H9 (cell line): ENCODE data around the gene OPTN. TPM values are rescaled to one million over a fixed set of nuclear protein-coding genes. Genes with fewer than 3 reads are reported as not detected.

Source experiments
- DNase-seq: peaks from one replicate; pipeline ENCODE4 v3.0.0-alpha.2; 2017
- H2AFZ ChIP-seq: one replicate; pipeline ENCODE4 v1.6.1; 2013; ENCODE audit warnings: mild to moderate bottlenecking, low read length, control low read depth, moderate library complexity
- H2AK5ac ChIP-seq: 2 replicates; pipeline ENCODE4 v1.6.1; 2013; ENCODE audit warnings: low read length, control low read depth, mixed read lengths; ENCODE audit not compliant: insufficient read length
- H2BK120ac ChIP-seq: one replicate; pipeline ENCODE4 v1.6.1; 2013; ENCODE audit warnings: low read depth, mild to moderate bottlenecking, low read length, control low read depth, inconsistent platforms; ENCODE audit not compliant: poor library complexity, severe bottlenecking
- H2BK12ac ChIP-seq: 2 replicates; pipeline ENCODE4 v1.6.1; 2013; ENCODE audit warnings: low read length, control low read depth, mixed read lengths, low read depth; ENCODE audit not compliant: insufficient read length
- H2BK15ac ChIP-seq: 2 replicates; pipeline ENCODE4 v1.6.1; 2013; ENCODE audit warnings: low read depth, low read length, control low read depth
- H2BK20ac ChIP-seq: one replicate; pipeline ENCODE4 v1.6.1; 2013; ENCODE audit warnings: low read depth, mild to moderate bottlenecking, low read length, control low read depth, inconsistent platforms; ENCODE audit not compliant: poor library complexity, severe bottlenecking
- H2BK5ac ChIP-seq: 2 replicates; pipeline ENCODE4 v1.6.1; 2013; ENCODE audit warnings: low read length, control low read depth, mixed read lengths; ENCODE audit not compliant: insufficient read length
- H3K14ac ChIP-seq: 2 replicates; pipeline ENCODE4 v1.6.1; 2013; ENCODE audit warnings: low read length, control low read depth; ENCODE audit not compliant: insufficient read depth
- H3K18ac ChIP-seq: 2 replicates; pipeline ENCODE4 v1.6.1; 2013; ENCODE audit warnings: low read depth, mild to moderate bottlenecking, mixed read lengths, low read length, control low read depth; ENCODE audit not compliant: insufficient read length
- H3K23ac ChIP-seq: 2 replicates; pipeline ENCODE4 v1.6.1; 2013; ENCODE audit warnings: low read length, control low read depth, mixed read lengths, low read depth; ENCODE audit not compliant: insufficient read length
- H3K23me2 ChIP-seq: 2 replicates; pipeline ENCODE4 v1.6.1; 2013; ENCODE audit warnings: low read depth, mild to moderate bottlenecking, mixed read lengths, low read length, control low read depth; ENCODE audit not compliant: insufficient read length, poor library complexity, severe bottlenecking
- H3K27ac ChIP-seq: 2 replicates; pipeline ENCODE4 v1.5.1; 2013; ENCODE audit warnings: low read length, control low read depth, mixed read lengths, low read depth; ENCODE audit not compliant: insufficient read length
- H3K27me3 ChIP-seq: 2 replicates; pipeline ENCODE4 v1.6.1; 2013; ENCODE audit warnings: low read length, control low read depth, inconsistent platforms; ENCODE audit not compliant: insufficient read depth
- H3K4ac ChIP-seq: 2 replicates; pipeline ENCODE4 v1.6.1; 2013; ENCODE audit warnings: low read depth, mild to moderate bottlenecking, control low read depth, inconsistent platforms, low read length, moderate library complexity
- H3K4me1 ChIP-seq: 2 replicates; pipeline ENCODE4 v1.6.1; 2013; ENCODE audit warnings: low read length, control low read depth, inconsistent platforms; ENCODE audit not compliant: insufficient read depth
- H3K4me2 ChIP-seq: 2 replicates; pipeline ENCODE4 v1.6.1; 2013; ENCODE audit warnings: low read length, control low read depth, mixed read lengths; ENCODE audit not compliant: insufficient read length, insufficient read depth
- H3K56ac ChIP-seq: 2 replicates; pipeline ENCODE4 v1.6.1; 2013; ENCODE audit warnings: low read depth, mild to moderate bottlenecking, mixed read lengths, low read length, control low read depth; ENCODE audit not compliant: insufficient read length
- H3K79me1 ChIP-seq: 2 replicates; pipeline ENCODE4 v1.6.1; 2013; ENCODE audit warnings: low read depth, mild to moderate bottlenecking, moderate library complexity, low read length, control low read depth, inconsistent platforms; ENCODE audit not compliant: insufficient read depth, poor library complexity, severe bottlenecking
- H3K79me2 ChIP-seq: 2 replicates; pipeline ENCODE4 v1.6.1; 2013; ENCODE audit warnings: low read length, control low read depth, inconsistent platforms; ENCODE audit not compliant: insufficient read depth
- H3K9ac ChIP-seq: 2 replicates; pipeline ENCODE4 v1.6.1; 2013; ENCODE audit warnings: low read length, control low read depth, mixed read lengths; ENCODE audit not compliant: insufficient read length; ENCODE audit errors: extremely low read depth
- H3K9me3 ChIP-seq: one replicate; pipeline ENCODE4 v1.6.1; 2013; ENCODE audit warnings: low read depth, low read length, inconsistent platforms; ENCODE audit not compliant: control insufficient read depth
- H3T11ph ChIP-seq: one replicate; pipeline ENCODE4 v1.6.1; 2013; ENCODE audit warnings: mild to moderate bottlenecking, low read length, control low read depth, inconsistent platforms
- H4K20me1 ChIP-seq: one replicate; pipeline ENCODE4 v1.6.1; 2013; ENCODE audit not compliant: control insufficient read depth, insufficient read length, insufficient read depth
- H4K5ac ChIP-seq: 2 replicates; pipeline ENCODE4 v1.6.1; 2013; ENCODE audit warnings: low read depth, mild to moderate bottlenecking, mixed read lengths, low read length, control low read depth; ENCODE audit not compliant: insufficient read length
- H4K8ac ChIP-seq: replicated peaks from 2 replicates; pipeline ENCODE4 v1.6.1; 2013; ENCODE audit warnings: low read length, control low read depth, mixed read lengths, low read depth; ENCODE audit not compliant: insufficient read length
- H4K91ac ChIP-seq: 2 replicates; pipeline ENCODE4 v1.6.1; 2013; ENCODE audit warnings: low read depth, mild to moderate bottlenecking, moderate library complexity, mixed read lengths, low read length, control low read depth; ENCODE audit not compliant: insufficient read length
- H3K27ac Mint-ChIP-seq, 3 experiments: 2 replicates in 2 of 3; 3 replicates in 1 of 3; pipeline ENCODE4 v1.8.0; 2020 to 2021; ENCODE audit warnings: mixed read lengths in 3 of 3, mild to moderate bottlenecking in 1 of 3, moderate library complexity in 1 of 3
- H3K27me3 Mint-ChIP-seq: 2 replicates; pipeline ENCODE4 v1.8.0; 2021; ENCODE audit warnings: low read depth, mild to moderate bottlenecking, moderate library complexity, mixed read lengths
- H3K36me3 Mint-ChIP-seq, 3 experiments: 2 replicates in 2 of 3; 3 replicates in 1 of 3; pipeline ENCODE4 v1.8.0; 2020 to 2021; ENCODE audit warnings: low read depth in 3 of 3, mixed read lengths in 3 of 3; ENCODE audit not compliant: insufficient read depth in 1 of 3
- H3K4me1 Mint-ChIP-seq, 2 experiments: 2 replicates each; pipeline ENCODE4 v1.8.0; 2020; ENCODE audit warnings: mixed read lengths in 2 of 2
- H3K4me3 Mint-ChIP-seq, 2 experiments: 2 replicates in 1 of 2; 3 replicates in 1 of 2; pipeline ENCODE4 v1.8.0; 2020 to 2021; ENCODE audit warnings: mild to moderate bottlenecking in 2 of 2, mixed read lengths in 2 of 2, moderate library complexity in 1 of 2
- H3K9me3 Mint-ChIP-seq, 2 experiments: 2 replicates in 1 of 2; 3 replicates in 1 of 2; pipeline ENCODE4 v1.8.0; 2020; ENCODE audit warnings: mild to moderate bottlenecking in 2 of 2, mixed read lengths in 2 of 2, moderate library complexity in 1 of 2
- CTCF ChIP-seq: fragments of 200-600 bp; sonication (generic); conservative IDR thresholded peaks from 3 replicates; pipeline ENCODE4 v1.8.0; 2021; ENCODE audit warnings: antibody characterized with exemption, mild to moderate bottlenecking
- WGBS: extraction: QIAGEN DNeasy Blood & Tissue Kit; methylation state at CpG from one replicate; pipeline ENCODE4 v1.1.7; 2013; ENCODE audit warnings: missing lambda C conversion rate, low lambda C conversion rate, mixed read lengths; ENCODE audit not compliant: insufficient read length; ENCODE audit errors: extremely low coverage; 5-methylcytosine and 5-hydroxymethylcytosine counted together
- total RNA-seq: library from RNA; stranded (reverse); gene quantifications from 2 replicates; pipeline ENCODE4 v1.2.1, GENCODE V29; 2021

The OPTN gene
- total RNA-seq, 1 experiment from 2014 or later: 16.1 TPM

- no peaks in the 10 kb centered on the region for H3K79me1 ChIP-seq
- H3K27ac ChIP-seq: no peak overlapping the region
- TF ChIP-seq CTCF: no peak
- H4K20me1 ChIP-seq: no peaks in the 10 kb centered on the region
- no peak overlapping the region for H3K4me2 ChIP-seq
- no peak overlapping the region for H3K27ac Mint-ChIP-seq
- no peak overlapping the region for H4K5ac ChIP-seq
- H3K14ac ChIP-seq: no peak overlapping the region
- H3K18ac ChIP-seq: no peak overlapping the region
- no peak overlapping the region for H2AK5ac ChIP-seq
- H3K23me2 ChIP-seq: peaks cover 11% of the 10 kb centered on the region
- H3K4me3 Mint-ChIP-seq: no peak overlapping the region
- no peaks in the 10 kb centered on the region for H3K9me3 Mint-ChIP-seq
- no CpG with 5 or more reads among the region's 13 CpGs for WGBS
- no peak overlapping the region for H2BK20ac ChIP-seq
- no peak overlapping the region for H3K56ac ChIP-seq
- H3T11ph ChIP-seq: no peak overlapping the region
- no peak overlapping the region for H3K23ac ChIP-seq
- no peaks in the 10 kb centered on the region for H3K79me2 ChIP-seq
- H3K27me3 ChIP-seq: no peaks in the 10 kb centered on the region; the same call in 1 of the 2 replicates
- peaks cover 6 to 9% of the 10 kb centered on the region in 2 experiments for H3K4me1 Mint-ChIP-seq
- H3K36me3 Mint-ChIP-seq: no peaks in the 10 kb centered on the region; a peak in 1 of 7 replicates
- H3K27me3 Mint-ChIP-seq: peaks cover 12% of the 10 kb centered on the region
- H3K4ac ChIP-seq: no peak overlapping the region
- H2AFZ ChIP-seq: no peak overlapping the region
- no peak overlapping the region for H4K91ac ChIP-seq
- no peaks in the 10 kb centered on the region for H3K4me1 ChIP-seq
- no peaks in the 10 kb centered on the region for H3K9me3 ChIP-seq
- H2BK15ac ChIP-seq: no peak overlapping the region
- no peak overlapping the region for H4K8ac ChIP-seq
- no peak overlapping the region for H2BK5ac ChIP-seq
- no peak overlapping the region for H2BK12ac ChIP-seq
- no peak overlapping the region for H3K9ac ChIP-seq
- no peak overlapping the region for H2BK120ac ChIP-seq
- DNase-seq: no peak
Observed at GRCh38 chr10:13102002-13102794, 2.2 kb downstream of the OPTN start.
